GM21447 (cell line): Measurements from ENCODE around the gene ERG.

ENCODE experiments used
- ATAC-seq: cut with Tn5 transposase; IDR thresholded peaks from one replicate; pipeline ENCODE4 v1.9.1; 2021; ENCODE audit not compliant: unreplicated experiment

ERG gene, protein sequence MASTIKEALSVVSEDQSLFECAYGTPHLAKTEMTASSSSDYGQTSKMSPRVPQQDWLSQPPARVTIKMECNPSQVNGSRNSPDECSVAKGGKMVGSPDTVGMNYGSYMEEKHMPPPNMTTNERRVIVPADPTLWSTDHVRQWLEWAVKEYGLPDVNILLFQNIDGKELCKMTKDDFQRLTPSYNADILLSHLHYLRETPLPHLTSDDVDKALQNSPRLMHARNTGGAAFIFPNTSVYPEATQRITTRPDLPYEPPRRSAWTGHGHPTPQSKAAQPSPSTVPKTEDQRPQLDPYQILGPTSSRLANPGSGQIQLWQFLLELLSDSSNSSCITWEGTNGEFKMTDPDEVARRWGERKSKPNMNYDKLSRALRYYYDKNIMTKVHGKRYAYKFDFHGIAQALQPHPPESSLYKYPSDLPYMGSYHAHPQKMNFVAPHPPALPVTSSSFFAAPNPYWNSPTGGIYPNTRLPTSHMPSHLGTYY

DNA sequence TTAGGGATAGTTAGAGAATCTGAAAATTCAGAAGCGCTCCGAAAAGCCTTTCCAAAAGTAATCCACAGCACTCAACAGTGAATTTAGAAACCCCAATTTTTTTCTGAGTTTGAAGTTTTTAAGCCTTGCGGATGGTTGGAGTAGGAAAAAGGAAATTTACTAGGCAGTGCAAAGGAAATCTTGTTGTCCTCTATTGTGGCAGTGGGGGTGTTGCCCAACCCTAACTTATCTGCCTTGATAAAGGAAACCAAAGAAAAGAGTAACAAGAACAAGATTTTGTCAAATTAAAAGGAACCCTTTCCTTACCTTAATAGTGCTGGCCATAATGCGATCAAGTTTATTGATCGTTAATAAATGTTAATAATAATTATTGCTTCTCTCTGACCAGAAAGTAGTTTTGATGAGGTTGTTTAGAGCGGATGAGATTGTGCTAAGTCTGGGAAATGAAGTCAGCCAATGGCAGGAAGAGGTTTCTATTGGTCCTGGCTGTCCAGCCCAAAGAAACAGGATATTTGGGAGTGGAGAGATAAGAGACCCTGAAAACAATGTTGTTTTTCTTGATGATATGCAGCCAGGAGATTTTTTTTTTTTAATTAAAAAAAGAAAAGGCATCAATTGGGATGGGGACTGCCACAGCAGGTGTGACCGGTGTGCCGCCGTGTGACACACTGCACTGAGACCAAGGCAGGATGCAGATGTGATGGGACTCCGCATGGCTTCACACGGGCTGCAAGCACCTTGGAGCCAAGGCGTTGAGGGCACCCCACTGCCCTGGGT, at the start of gene ERG:
Gene ERG, minus strand, starts transcription at position 421 of the 777 bp plus-strand sequence. Its CDS starts 97 bp downstream, at position 324.
- ATAC-seq, result no peak

DNA sequence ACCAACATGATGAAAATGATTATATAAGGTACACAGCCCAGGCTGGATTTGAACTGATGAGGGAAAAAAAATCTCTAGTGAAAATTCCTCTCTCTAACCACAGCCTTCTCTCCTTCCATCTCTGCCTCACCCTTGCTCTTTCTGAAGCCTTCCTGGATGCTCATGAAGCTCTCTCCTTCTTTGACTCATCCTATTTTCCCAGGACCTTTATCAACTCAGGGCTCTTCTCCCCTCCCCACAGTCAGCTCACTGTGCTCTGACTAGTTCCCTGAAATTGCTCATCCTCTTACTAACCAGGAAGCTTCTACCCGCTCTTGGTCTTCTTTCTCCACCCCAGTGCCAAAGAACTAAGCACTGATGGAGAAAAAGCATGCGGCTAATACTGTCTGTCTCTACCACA, 46.4 kb upstream of the ERG start:
- no peak for ATAC-seq

DNA sequence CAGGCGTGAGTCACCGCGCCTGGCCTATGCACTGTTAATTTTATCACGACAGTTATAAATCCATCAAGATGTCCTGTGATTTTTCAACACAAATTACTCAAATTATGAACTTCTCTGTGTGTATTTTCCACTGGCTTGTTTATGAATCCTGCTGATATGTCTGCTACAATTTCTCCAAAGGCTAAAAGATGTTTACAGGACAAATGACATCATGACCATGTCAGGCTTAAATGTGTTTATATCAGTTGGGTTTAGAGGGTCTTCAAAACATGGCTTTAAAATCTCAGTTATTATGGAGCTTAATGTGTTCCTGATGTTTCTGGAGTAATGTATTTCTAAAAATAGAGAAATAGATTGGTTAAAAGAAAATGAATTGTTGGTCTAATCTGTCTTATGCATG, 44.0 kb upstream of the ERG start:
- no peak for ATAC-seq

DNA sequence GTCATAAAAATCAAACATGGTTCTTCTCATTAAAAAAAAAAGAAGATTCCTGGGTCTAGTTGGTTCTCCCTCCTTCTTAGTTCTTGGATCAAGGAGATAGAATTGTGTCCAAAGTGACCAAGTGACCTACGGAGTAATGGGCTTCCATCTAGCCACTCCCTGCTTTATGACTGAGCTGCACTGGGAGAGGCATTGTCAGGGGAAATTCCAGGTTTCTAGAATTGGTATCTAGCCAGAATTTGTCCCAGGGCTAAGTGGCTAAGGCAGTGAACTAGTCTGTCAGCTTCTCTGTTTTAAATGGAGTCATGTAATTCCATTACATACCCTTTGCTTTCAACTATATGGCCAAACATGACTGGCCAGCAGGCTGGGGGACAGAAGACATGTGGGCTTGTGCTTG, 40.1 kb upstream of the ERG start:
- ATAC-seq, result no peak

DNA sequence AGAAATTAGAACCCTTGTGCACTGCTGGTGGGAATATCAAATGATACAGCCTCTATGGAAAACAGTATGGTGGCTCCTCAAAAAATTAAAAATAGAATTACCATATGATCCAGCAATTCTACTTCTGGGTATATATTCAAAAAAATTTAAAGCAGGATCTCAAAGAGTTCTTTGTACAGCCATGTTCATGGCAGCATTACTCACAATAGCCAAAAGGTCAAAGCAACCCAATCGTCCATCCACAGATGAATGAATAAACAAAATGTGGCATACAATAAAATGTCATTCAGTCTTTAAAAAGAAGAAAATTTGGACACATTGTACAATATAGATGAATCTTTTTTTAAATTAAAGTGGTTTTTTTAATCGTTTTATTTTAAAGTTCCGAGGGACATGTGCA, 36.3 kb upstream of the ERG start:
- ATAC-seq, result no peak

DNA sequence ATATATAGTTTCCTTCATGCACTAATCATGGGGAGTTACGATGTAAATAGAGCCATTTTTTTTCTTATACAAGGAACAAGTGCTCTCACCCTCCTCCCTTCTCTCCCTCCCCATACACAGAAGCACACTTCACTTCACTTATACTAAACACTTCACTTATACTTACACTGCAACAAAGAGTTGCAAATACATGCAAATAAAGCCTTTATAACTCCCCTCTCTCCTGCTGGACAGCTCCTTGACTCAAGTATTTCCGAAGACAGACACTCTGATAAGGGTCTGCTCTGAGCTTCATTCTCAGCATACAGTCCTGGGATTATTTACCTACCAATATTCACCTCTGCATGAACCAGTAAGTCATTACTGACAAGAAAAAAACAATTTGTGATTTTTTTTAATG, 35.6 kb upstream of the ERG start:
- no peak for ATAC-seq

DNA sequence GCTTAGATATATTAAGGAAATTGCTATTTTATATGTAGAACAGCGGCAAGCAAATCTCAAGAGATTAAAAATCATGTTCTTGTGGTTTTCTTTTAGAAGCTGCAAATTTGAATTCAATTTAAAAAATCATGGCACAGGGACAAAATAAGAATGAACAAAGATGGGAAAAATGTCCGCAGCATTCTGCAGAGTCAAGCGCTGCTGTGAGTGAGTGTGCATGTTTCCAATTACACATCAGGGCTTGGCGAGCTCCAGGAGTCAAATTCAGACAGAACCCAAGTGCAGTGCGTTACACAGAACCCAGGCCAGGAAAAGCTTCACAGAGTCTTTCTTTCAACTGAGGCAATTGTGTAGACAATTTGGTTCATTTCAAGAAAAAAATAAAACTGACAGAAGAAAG, 33.3 kb upstream of the ERG start:
- no peak for ATAC-seq

DNA sequence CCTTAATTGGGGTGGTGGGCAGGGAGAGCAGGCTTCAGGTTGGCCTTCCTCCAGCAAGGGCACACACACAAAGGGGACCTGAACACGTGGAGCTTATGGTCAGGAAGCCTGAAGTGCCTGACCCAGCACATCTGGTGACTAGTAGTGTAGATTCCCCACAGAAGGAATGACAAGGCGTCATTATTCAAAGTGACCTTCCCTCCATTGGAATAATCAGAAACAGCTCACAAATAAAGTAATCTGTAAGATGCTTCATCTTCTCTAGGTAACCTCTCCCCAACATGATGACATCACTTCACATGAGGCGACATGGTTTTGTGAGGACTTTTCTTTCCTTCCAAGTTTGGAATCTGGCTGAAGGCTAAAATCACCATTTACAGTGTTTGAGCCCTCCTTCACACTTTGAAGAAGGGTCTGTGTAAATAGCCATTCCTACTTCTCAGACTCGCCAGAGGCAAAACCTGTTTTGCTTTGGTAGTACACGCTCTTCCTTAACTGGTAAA, 32.8 kb upstream of the ERG start:
- no peak for ATAC-seq

DNA sequence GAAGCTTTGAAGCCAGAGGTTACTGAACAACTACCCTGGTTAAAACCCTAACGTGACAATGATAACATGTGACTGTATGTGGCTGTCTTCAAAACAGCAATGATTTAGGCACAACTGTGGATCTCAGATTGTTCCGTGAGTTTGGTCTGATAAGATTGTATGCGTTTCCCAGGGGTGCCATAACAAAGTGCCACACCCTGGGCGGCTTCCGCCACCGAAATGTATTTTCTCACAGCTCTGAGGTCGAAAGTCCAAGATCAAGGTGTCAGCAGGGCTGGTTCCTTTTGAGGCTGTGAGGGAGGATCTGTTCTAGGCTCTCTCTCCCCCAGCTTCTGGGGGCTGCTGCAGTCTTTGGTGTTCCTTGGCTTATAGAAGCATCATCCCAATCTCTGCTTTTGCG, 29.5 kb upstream of the ERG start:
- no peak for ATAC-seq

DNA sequence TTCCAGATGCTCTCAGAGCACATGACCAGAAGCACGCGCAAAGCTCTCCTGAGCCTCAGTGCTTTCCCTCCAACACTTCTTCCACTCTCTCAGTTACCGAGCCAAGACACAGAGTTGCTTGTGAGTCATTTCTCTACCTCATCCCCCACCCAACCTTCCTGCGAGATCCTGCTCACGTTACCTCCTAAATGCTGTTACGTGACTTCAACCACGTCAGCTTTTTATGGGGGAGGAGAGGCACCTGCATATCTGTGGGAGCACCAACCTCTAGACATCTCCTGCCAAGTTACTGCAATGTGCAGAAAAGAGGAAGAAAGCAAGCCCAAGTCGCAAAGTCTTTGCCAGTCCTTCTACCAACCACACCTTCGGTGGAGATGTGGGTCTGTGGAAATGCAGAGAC, 27.2 kb upstream of the ERG start:
- ATAC-seq, result no peak

DNA sequence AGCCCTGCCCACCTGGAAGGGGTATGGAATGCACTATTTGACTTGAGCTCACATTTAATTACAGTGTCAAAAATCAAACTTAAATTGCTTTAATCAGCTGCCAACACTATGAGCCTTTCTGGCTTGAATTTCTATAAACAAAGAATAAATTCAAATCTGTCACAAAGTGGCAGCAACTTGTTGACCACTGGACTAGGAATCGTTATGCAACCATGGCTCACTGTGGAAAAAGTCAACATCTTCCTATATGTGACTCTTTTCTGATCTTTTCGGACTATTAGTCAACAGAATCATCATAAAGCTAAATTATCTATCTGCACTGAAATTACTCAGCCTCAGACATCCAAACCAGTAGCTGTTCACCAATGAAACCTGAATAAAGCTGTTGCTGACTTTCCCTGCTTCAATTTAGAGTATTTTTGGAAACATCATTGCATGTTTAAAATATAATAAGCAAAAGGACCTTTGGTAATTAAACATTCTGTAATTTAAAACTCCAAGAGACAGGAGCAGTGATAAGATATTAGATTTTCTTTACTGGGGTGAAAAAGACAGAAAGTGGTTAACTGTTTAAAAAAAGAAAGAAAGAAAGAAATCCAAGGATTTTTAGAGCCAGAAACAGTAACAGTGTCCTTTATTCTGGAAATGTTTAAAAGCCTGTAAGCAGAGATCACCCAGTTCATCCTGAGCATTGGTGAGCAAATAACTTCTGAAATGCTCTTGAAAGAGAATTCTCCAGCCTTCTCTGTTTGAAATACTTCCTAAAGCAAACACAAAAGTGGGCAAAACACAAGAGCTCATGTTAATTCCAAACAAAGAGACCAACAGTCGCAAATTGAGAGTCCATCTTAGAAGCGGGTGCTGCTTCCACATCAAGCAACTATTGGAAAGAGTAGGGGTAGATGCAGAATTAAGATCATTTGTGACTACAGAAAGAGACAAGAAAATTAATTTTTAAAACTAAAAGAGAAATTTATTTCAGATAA, 26.2 kb upstream of the ERG start:
- no peak for ATAC-seq

DNA sequence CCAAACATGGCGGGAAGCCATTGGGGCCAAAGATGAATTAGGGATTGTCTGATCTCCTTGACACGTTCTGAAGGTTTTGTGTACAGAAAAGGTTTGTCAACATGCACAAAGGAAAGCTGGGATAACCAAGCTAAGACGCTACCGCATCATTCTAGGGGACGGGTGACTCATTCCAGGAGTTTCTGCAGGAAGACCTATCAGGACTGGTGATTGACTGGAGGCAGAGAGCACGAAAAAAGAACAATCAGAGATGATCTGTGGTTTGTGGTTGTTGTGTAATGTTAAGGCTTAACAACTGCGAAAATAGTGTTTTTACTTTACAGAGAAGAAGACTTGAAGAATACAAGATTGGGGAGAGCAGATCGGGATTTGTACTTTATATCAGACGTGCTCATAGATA, 22.2 kb upstream of the ERG start:
- no peak for ATAC-seq

DNA sequence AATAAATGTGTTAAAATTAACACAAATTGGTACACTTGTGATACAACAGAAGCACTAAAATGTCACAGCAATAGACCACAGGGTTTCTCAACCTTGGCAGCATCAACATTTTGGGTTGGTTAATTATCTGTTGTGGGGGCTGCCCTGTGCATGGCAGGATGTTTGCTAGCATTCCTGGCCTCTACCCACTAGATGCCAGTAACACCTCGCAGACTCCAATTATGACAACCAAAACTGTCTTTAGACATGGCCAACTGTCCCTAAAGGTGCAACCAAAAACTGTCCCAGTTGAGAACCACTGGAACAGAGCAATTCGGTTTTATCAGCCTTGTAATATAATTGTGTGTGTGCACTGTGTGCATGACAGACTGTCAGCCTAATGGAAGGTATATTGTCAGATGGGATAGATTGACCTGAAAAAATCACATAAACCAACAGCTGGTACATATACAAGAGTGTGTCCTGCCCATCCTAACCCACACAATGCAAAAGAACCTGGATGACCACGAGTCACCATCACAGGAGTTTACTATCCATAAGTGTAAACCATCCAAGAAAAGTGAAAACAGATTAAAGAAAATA, 13.5 kb upstream of the ERG start:
- no peak for ATAC-seq

DNA sequence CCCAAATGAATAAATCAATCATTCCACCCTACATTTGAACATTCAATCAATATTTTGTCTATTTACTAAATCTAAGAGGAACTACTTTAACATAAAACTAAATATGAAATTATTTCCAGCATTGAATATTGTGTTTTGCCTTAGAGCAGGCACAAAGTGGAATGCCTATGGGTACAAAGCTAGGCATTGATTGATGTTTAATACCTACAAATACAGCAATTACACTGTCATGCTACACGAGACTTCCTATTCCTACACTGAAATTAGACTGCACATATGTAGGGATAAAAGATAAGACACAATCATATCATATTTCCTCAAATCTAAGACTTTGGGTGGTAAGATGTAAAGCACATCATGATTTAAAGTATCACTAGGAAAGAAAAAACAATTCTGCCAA, 12.9 kb upstream of the ERG start:
- ATAC-seq, result no peak

DNA sequence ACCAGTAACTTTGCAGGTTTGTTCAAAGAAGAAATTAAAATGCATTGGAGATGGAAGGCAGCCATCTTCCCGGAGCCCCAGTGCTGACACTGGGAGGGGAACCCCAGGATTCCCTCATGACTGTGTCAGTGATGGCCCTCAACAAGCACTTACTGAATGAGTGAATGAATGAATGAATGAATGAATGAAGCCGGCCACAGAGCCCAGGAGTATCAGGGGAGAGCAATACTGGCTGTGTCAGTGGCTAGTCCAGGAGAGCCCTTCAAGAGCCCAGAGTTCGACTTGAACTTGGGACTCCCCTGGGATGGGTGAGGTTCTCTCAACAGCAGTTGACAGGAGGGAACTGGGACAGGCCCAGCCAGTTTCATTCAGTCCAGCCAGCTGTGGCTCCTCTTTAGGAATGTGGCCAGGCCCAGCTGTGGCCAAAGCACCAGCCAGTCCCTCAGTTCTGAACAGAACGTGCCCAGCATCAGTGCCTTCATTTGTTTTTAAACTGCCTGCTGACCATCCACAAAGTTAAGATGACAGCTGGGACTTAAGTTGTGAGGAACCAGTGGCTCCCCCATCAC, 9.2 kb upstream of the ERG start:
- no peak for ATAC-seq

DNA sequence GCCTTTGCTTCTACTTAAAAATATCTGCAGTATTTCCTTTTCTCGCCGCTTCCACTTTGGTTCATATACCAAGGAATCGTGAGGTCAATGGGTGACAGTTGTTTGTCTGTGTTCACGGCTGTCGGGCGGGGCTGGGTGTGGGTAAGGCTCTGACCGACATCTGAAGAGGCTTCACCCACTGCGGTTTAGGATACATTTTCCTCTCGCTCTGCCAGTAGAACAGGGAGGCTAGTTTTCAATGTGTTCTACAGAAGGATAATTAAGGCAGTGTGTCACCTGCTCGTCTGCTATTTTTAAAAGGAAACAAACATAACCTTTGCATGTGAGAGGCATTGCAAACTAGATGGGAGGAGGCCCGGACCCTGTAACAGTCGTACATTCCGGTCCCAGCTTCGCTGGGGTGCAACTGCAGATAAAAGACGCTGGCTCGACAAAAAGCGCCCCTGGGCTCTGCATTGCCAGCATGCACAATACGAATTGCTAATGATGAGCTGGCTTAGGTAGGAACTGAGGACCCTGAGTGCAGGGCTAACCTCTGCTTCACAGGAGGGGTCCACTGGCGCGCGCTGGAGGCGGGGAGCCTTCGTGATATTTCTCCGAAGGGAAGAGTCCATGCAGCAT, 8.5 kb upstream of the ERG start:
- ATAC-seq, result no peak

DNA sequence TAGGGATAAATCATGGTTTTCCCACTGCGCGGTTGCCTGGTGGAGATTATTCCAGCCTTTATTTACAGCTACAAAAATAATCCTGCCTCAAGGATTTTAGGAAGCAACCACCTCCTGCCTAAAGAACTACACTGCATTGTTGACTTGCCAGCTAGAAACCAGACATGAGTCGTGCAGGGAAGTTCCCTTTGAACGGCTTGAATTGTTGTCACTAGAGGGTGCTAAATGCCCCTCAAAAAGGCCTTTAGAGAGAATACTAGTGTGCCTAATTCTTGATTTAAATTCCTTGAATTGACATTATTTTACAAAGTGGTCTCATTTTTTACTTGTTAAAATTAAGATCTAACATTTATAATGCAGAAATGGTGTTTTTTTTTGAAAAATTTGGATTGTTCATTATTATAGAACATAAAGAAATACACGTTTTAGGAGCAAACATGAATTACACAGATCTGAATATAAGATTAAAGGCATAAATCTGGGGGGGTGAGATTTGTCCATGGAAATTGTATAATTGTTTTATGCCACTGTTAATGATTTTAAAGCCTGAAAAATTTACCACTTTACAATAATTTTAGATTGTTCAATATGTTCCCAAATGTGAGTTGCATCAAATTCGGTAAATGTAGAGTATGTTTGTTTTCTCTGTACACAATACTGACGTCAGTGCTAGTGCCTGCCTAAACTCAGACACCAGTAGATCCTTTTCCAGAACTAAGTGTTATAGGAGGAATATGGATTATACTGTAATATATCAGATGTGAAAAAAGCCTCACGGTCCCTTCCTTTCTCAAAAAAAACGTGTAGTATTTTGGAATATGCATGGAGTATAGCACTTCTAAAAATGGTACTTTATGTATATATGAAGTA, 7.6 kb upstream of the ERG start:
- no peak for ATAC-seq

DNA sequence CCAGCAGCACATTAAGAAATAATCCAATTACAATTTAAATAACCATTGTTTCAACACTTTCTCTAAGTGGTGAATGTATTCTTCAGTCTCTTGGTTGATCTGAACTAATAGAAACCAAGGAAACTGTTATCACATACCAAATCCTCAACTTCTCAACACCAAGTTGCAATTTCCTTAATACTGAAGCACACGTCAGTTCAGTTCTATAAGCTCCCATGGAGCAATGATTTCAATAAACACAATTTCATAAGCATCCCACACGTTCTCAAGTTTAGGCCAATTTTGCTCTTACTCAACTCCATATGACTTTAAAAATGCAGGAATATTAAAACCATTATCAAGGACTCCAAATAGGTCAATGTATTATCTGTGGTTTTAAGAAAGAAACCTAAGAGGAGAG, 5.8 kb upstream of the ERG start:
- no peak for ATAC-seq

DNA sequence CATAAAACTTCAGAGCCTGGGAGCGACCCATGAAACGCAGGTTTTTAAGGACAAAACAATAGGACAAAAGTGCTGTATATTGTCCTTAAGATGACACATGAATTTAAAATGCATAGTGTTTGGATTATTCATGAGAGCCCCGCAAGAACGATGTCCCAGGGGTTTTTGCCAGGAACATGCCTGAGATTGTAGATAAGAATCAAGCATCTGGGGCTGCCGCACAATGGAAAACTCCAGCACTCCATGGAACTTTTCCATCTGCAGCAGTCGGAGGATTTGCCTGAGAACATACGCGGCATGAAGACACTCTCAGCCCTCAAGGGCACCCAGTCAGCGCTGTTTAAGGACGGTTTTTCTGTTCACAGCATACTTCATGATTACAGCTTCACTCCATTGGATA, 5.3 kb upstream of the ERG start:
- no peak for ATAC-seq
